Spleen (tissue), 11 donors: ENCODE measurements around the gene ZC3H7A. TPM values are rescaled to one million over a fixed set of nuclear protein-coding genes. Genes with fewer than 3 reads are reported as not detected.

Source experiments
- DNase-seq: peaks from one replicate; pipeline ENCODE4 v3.0.0-alpha.2; 2020
- H3K27ac ChIP-seq, 8 donors: fragments of 200-600 bp; sonication (generic) in 7 of 8; 1 replicate in 4 of 8; 2 replicates in 4 of 8; pipeline versions ENCODE4 v1.5.0 to v1.8.0; 2016 to 2021; ENCODE audit warnings: inconsistent platforms in 4 of 8, mild to moderate bottlenecking in 4 of 8, moderate library complexity in 1 of 8
- H3K27me3 ChIP-seq, 7 donors: fragments of 200-600 bp; sonication (generic) in 6 of 7; replicated peaks in 1 of 7; 1 replicate in 4 of 7; 2 replicates in 3 of 7; pipeline versions ENCODE4 v1.5.0 to v1.8.0; 2016 to 2021; ENCODE audit warnings: inconsistent platforms in 3 of 7, mild to moderate bottlenecking in 1 of 7
- H3K36me3 ChIP-seq, 6 donors: fragments of 200-600 bp; sonication (generic) in 5 of 6; 1 replicate in 4 of 6; 2 replicates in 2 of 6; pipeline versions ENCODE4 v1.5.0 to v1.8.0; 2016 to 2021; ENCODE audit warnings: inconsistent platforms in 2 of 6
- H3K4me1 ChIP-seq, 6 donors: fragments of 200-600 bp; sonication (generic) in 5 of 6; 1 replicate in 3 of 6; 2 replicates in 3 of 6; pipeline versions ENCODE4 v1.5.0 to v1.8.0; 2016 to 2021; ENCODE audit warnings: inconsistent platforms in 3 of 6
- H3K4me3 ChIP-seq, 8 donors: fragments of 200-600 bp; sonication (generic) in 7 of 8; 1 replicate in 4 of 8; 2 replicates in 4 of 8; pipeline versions ENCODE4 v1.5.0 to v1.8.0; 2016 to 2021; ENCODE audit warnings: inconsistent platforms in 4 of 8, mild to moderate bottlenecking in 4 of 8, moderate library complexity in 2 of 8
- H3K9me3 ChIP-seq, 8 donors: fragments of 200-600 bp; sonication (generic) in 7 of 8; 1 replicate in 4 of 8; 2 replicates in 4 of 8; pipeline versions ENCODE4 v1.5.0 to v1.8.0; 2016 to 2021; ENCODE audit warnings: inconsistent platforms in 4 of 8
- CTCF ChIP-seq, 11 experiments: fragments of 200-600 bp in 7 of 11; fragments of 450-650 bp in 4 of 11; sonication (generic) in 4 of 11; IDR thresholded peaks in 8 of 11; conservative IDR thresholded peaks in 3 of 11; 1 replicate in 7 of 11; 2 replicates in 4 of 11; pipeline versions ENCODE4 v1.4.0 to v1.8.0; 2016 to 2021; ENCODE audit warnings: antibody characterized with exemption in 11 of 11, inconsistent platforms in 4 of 11, mild to moderate bottlenecking in 1 of 11
- POLR2A ChIP-seq, 3 donors: fragments of 450-650 bp; IDR thresholded peaks; one replicate each; pipeline ENCODE4 v1.5.1; 2017; ENCODE audit warnings: antibody characterized with exemption in 3 of 3, mild to moderate bottlenecking in 1 of 3
- POLR2AphosphoS5 ChIP-seq, 3 donors: sonication (generic); formaldehyde crosslinking; IDR thresholded peaks; one replicate each; pipeline ENCODE4 v1.5.1; 2017; ENCODE audit warnings: antibody characterized with exemption in 3 of 3
- WGBS, 5 donors: extraction: QIAGEN DNeasy Blood & Tissue Kit in 3 of 5; methylation state at CpG; one replicate each; pipeline versions ENCODE4 v1.1.5 to v1.1.7; 2013 to 2018; 5-methylcytosine and 5-hydroxymethylcytosine counted together
- intact Hi-C: fragments of 100-400 bp; cut with DNase I; formaldehyde crosslinking; loops from one replicate; pipeline ENCODE4 v1.15.0; 2023; ENCODE audit warnings: low total_unique reads
- polyA plus RNA-seq, 3 donors: library from polyadenylated mRNA; stranded (reverse); fragments of 200-250 nt; gene quantifications; one replicate each; pipeline ENCODE4 v1.2.1, GENCODE V29; 2013
- total RNA-seq, 7 donors: library from RNA; depleted of rRNA in 3 of 7; stranded (reverse); fragments of >200 nt in 3 of 7; fragmentation: NEBNext Ultra II Directional in 4 of 7; extraction: Animal tissue kit (Norgen Biotek cat#: 25700) in 4 of 7; gene quantifications; one replicate each; pipeline versions ENCODE4 v1.1.0 to v1.2.1, GENCODE V29; 2016 to 2021
- donor health status: healthy with polysubstance abuse.
- donor health status: DM: no; HTN: no; CAD: no; lungs with moderate emphysema.
- donor health status: DM: no; HTN: no; CAD: no.
- donor health status: Bipolar disorder and iron deficiency.
- donor health status: healthy.
- donor health status: DM: no; HTN: no; CAD: no.
- donor health status: DM: yes; HTN: yes; CAD: no.

The ZC3H7A gene
- total and polyA plus RNA-seq, 10 donors: 28.7 to 118 (median 80.9) TPM

- Histone ChIP-seq H3K27me3 (no peaks in the 10 kb centered on the region), H3K4me1 (peaks cover 49 to 84% (median 77%) of the 10 kb centered on the region in 6 donors), H3K27ac (peak overlapping the region; percentile 94 to 99 (median 98)), H3K9me3 (no peaks in the 10 kb centered on the region), H3K36me3 (peaks cover 0 to 21% (median 0%) of the 10 kb centered on the region in 6 donors), H3K4me3 (peak overlapping the region; percentile 61 to 86 (median 75))
- peak in 1 of 11 experiments; percentile 22 for TF ChIP-seq CTCF (IDR thresholded peaks at IDR 0.05 in 8 of 11, conservative IDR thresholded peaks at IDR 0.05 in 3 of 11)
- TF ChIP-seq POLR2A (IDR thresholded peaks at IDR 0.05): no peak
- peak in 2 of 3 donors; percentile 63 to 78 for TF ChIP-seq POLR2AphosphoS5 (IDR thresholded peaks at IDR 0.05)
- 1% methylated on average over 44 to 77 of the region's 93 CpGs for WGBS, 5 donors
- DNase-seq: peak; percentile 93
- intact Hi-C loops: loop anchor here (10.0 kb wide), 1 partner anchor 52 kb away; the partner anchor contains the start of gene TXNDC11
Observed at GRCh38 chr16:11796227-11797165, 562 bp downstream of the ZC3H7A start.

- WGBS, 5 donors: 49 to 70% (median 54%) methylated on average over 8 of the region's 8 CpGs
- intact Hi-C loops: loop anchor here (10.0 kb wide), 1 partner anchor 51 kb away; the partner anchor contains the start of gene TXNDC11
- Histone ChIP-seq H3K4me1 (peaks cover 49 to 89% (median 82%) of the 10 kb centered on the region in 6 donors), H3K27ac (peak overlapping the region; percentile 94 to 99 (median 98)), H3K27me3 (no peaks in the 10 kb centered on the region), H3K9me3 (no peaks in the 10 kb centered on the region), H3K36me3 (peaks cover 0 to 21% (median 0%) of the 10 kb centered on the region in 6 donors), H3K4me3 (peak overlapping the region; percentile 61 to 86 (median 75))
- TF ChIP-seq CTCF (IDR thresholded peaks at IDR 0.05 in 8 of 11, conservative IDR thresholded peaks at IDR 0.05 in 3 of 11) (no peak), POLR2AphosphoS5 (IDR thresholded peaks at IDR 0.05) (no peak), POLR2A (IDR thresholded peaks at IDR 0.05) (no peak)
- DNase-seq: no peak
Observed at GRCh38 chr16:11795887-11796226, 1.2 kb downstream of the ZC3H7A start.

- WGBS, 5 donors: 82 to 90% (median 85%) methylated on average over 20 of the region's 20 CpGs
- Histone ChIP-seq H3K36me3 (peaks cover 0 to 26% (median 0%) of the 10 kb centered on the region in 6 donors), H3K9me3 (no peaks in the 10 kb centered on the region), H3K27me3 (no peaks in the 10 kb centered on the region), H3K27ac (peak overlapping the region; percentile 94 to 99 (median 98)), H3K4me1 (peaks cover 47 to 89% (median 79%) of the 10 kb centered on the region in 6 donors), H3K4me3 (peak overlapping the region in 7 of 8 donors; percentile 61 to 86 (median 75))
- DNase-seq: no peak
- intact Hi-C loops: loop anchor here (10.0 kb wide), 1 partner anchor 50 kb away; the partner anchor contains the start of gene TXNDC11
- no peak for TF ChIP-seq POLR2AphosphoS5 (IDR thresholded peaks at IDR 0.05)
- no peak for TF ChIP-seq POLR2A (IDR thresholded peaks at IDR 0.05)
- no peak for TF ChIP-seq CTCF (IDR thresholded peaks at IDR 0.05 in 8 of 11, conservative IDR thresholded peaks at IDR 0.05 in 3 of 11)
Observed at GRCh38 chr16:11794996-11795886, 1.8 kb downstream of the ZC3H7A start.
